HT1080 (cell line): ENCODE measurements around the gene PXDN. TPM values are rescaled to one million over a fixed set of nuclear protein-coding genes. Genes with fewer than 3 reads are reported as not detected.
"Not testable (repeated sequence)": the region's sequence is repeated elsewhere in the genome, so short reads cannot be mapped to it uniquely, and the experiment has no call there.

Source experiments
- DNase-seq: peaks from one replicate; pipeline ENCODE4 v3.0.0-alpha.2; 2015; ENCODE audit warnings: low read depth
- total RNA-seq: library from RNA; depleted of rRNA; stranded (reverse); fragments of >200 nt; shearing (Covaris generic); gene quantifications from 2 replicates; pipeline ENCODE4 v1.2.3, GENCODE V29; 2014

Gene PXDN
- total RNA-seq, 1 experiment from 2014 or later: 0.88 TPM

DNA sequence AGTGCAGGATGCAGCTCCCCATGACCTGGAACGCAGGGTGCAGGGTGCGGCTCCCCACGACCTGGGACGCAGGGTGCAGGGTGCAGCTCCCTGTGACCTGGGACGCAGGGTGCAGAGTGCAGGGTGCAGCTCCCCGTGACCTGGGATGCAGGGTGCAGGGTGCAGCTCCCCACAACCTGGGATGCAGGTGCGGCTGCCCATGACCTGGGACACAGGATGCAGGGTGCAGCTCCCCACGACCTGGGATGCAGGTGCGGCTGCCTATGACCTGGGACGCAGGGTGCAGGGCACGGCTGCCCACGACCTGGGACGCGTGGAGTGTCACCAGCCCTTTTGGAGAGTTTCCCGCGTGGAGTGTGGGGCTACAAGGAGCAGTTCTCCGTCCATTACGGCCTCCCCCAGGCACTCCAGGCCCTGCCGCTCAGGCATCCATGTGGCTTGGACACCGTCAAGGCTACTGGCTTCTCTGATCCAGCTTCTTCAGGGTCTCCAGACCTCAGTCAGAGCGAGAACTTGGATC lies 38.7 kb downstream of the PXDN start:
- no peak for DNase-seq

DNA sequence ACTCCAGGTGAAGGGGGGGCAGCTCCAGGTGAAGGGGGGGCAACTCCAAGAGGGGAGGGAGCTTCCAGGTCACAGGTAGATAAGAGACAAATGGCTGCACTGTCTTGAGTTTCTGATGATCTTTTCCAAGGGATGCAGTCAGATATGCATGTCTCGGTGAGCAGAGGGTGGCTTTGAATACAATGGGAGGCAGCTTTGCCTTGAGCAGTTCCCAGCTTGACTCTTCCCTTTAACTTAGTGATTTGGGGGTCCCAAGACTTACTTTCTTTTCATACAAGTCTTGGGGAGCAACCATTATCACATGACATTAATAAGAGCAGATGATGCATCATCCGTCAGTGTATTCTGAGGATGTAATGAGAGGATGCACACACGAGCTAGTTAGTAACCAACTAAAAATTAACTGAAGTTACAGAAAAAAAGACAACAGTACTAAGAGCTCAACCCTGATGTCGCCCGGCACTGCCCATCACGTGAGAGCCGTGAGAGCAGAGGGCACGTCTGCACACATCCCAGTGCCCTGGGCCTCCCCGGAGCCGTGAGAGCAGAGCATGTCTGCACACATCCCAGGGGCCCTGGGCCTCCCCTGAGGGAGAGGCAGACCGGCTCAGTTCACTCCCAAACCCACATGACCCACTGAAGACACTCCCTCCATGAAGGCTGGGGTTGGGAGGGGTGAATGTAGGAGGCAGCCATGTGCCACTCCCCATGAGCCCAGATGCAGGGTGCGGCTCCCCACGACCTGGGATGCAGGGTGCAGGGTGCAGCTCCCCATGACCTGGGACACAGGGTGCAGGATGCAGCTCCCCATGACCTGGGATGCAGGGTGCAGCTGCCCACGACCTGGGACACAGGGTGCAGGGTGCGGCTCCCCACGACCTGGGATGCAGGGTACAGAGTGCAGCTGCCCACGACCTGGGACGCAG lies 39.4 kb downstream of the PXDN start:
- DNase-seq: no peak

DNA sequence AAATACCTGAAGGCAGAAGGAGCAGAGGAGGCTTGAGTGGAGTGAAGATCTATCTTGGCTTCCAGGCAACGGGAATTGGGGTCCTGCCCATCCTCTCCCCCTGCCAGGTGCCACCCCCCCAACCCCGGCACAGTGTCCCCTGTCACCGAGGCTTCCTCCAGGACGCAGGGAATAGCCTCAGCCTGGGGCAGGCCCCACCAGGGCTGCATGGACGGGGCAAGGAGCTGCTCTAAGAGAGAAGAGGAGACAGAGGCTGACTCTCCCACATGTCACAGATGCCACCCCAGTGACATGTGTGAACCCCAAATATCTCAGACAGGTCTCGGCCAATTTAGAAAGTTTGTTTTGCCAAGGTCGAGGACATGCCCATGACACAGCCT lies 42.1 kb downstream of the PXDN start:
- DNase-seq: no peak

DNA sequence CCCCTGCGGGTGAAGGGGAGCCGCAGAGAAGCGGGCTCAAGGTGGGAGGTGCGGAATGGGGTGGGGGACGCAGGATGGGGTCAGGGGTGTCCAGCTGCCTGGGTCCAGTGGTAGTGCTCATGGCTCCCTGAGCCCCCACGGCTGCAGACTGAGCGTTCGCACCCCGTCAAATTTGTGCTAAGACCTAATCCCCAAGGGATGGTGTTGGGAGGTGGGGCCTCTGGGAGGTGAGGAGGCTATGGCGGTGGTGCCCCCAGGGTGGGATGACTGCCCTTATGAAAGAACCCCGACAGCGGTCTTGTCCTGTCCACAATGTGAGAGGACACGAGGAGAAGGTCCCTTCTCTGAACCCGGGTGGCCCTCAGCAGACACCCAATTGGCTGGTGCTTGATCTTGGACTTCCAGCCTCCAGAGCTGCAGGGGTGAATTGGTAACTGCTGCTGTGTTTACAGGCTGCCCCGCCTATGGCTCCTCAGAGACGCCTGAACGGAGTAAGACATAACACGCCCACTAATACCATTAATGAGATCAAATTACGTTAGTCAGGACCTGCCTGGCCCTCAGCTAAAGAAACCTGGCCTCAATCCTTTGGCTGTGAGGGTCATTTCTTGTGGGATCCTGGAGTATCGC lies 42.6 kb downstream of the PXDN start:
- no peak for DNase-seq

DNA sequence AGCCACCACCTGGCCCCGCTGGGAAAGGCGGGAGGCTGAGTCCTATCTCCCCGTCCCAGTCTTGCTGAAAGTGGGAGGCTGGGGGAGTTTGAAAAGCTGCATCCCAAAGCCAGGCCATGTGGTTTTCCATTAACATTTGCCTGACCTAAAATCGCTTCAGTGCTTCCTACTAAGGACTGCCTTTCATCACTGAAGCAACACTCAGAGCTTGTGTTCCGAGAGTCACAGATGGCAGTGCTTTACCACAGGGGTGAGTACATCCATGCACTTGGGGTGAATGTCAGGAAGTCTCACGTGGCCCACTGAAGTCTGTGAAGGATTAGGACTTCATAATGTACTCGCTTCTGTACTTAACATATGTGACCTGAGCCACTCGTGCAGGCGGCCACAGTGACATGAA lies 43.3 kb downstream of the PXDN start:
- DNase-seq: no peak

DNA sequence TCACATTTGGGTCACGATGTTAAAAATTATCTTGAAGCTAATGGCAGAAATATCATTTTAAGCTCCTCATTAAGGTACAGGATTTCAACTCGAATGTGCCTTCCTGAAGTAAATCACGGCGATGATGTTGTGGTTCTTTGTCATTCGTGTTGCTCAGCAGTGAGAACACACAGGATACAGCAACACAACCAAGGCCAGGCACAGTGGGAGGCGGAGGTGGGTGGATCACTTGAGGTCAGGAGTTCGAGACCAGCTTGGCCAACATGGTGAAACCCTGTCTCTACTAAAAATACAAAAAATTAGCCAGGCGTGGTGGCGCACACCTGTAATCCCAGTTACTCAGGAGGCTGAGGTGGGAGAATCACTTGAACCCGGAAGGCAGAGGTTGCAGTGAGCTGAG lies 43.9 kb downstream of the PXDN start:
- not testable (repeated sequence) for DNase-seq

DNA sequence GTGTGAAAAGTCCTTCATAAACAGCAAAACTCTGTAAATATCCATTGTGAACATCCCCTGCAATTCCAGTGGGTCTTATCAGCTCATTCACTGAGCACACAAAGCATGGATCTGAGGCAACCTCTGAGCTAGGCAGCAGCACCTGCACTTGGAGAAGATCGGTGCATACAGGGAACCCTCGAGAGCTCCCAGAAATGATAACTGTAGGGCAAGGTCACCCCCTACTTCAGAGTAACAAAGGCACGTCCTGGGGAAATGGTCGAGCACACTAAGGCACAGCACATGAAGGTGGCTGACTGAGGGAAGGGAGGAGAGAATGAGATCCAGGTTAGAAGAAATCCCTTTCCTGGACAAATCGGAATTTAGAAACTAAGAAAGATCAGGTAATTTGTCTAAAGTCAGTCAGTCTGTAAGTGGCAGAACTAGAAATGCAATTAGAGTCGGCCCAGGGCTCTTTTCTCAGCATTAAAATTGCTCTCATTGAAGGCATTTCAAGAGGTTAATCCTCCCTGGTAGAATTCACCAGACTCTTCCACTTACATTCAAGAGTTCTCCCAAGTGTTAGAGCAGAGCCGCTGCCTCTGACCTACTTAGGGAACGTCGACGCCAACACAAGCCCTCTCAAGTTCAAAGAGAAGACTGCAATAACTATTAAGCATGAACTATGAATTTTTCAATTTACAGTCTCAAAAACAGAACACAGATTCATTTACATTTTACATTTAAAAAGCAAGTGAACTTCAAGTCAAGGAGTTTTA lies 45.9 kb downstream of the PXDN start:
- no peak for DNase-seq

DNA sequence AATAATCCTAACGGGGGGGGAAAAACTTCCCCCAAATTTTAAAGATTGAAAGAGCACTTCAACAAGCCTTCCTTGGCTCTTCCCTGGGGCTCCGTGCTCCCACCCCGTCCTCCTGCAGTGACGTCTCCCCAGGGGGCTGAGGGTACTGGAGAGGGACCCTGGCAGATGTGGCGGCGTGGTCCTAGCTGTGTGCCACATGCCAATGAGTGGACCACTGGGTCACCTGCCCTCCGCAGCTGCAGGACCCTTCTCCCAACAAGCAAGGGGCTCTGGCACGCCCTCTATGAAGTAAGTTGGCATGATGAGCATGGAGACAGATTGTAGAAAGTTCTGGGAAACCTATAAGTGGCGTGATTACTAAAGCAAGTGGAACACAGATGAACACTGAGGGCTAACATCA lies 46.7 kb downstream of the PXDN start:
- no peak for DNase-seq

DNA sequence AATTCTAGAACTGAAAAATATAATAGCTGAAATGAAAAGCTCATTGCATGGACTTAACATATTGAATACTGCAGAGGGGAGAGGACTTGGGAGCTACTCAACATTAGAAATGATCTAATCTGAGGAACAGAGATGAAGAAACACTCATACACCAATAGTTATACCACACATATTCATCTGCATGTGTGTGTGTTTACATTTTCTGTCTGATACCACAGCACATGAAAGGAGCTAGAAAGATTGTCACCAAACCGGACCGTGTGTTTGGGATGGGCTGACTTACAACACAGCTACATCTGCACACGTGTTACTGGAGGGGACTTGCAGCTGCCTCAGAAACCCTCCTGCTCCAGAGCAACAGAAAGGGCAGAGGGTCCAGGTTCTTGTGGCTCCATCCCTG lies 47.8 kb downstream of the PXDN start:
- DNase-seq: no peak

DNA sequence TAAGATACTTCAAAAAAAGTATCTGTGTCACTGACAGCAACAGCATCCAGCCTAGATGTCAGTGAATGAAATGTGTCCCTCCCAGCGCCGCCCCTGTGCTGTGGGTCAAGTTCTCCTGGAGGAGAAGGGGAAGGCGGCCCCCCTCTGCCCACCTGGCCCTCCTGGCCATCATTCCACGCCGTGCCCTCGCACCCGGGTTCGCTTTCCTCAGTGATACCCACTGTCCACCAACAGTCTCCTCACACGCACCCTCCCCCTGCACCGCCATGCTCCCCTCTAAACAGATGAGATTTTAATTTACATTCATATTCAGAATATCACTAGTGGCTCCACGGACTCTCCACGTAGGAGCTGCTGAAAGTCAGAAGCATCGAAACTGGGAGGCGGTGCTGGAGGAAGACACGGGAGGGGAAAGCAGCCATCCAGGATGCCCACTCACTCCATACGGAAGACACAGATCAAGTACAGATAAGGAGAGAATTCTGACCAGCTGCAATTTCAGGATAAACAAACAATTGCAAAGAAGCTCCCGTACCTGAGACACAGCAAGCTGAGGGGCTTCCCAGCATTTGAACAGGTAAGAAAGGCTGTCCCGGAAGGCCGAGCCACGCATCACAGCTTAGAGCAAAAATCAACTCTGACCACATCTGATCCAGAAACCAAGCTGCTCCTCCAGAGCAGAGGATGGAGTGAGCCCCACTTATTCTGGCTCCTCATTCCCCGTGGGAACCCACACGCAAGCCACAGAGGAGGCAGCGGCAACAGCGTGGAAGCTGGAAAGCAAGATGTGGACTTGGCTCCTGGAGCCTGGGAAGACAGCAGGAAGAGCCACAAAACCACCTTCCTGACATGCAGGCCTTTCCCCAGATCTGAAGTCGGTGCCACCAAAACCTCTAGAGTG lies 49.7 kb downstream of the PXDN start:
- no peak for DNase-seq

DNA sequence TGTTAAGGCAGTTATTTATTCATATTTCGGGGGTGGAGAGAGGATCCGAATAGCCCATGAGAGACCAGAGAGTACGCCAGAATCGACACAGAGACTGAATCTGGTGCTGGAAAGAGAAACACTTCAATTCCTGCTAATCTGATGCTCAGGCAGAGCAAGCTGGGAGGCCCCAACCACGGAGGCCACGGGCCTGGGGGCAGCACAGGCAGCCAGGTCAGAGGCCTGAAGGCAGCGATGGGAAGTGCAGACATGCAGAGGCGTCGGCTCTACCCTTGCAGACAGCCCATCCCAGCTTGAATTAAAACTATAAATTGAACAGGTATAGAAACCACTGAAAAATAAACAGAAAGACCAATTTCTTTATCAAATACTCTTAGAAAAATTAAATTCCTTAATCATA lies 50.6 kb downstream of the PXDN start:
- DNase-seq: no peak

DNA sequence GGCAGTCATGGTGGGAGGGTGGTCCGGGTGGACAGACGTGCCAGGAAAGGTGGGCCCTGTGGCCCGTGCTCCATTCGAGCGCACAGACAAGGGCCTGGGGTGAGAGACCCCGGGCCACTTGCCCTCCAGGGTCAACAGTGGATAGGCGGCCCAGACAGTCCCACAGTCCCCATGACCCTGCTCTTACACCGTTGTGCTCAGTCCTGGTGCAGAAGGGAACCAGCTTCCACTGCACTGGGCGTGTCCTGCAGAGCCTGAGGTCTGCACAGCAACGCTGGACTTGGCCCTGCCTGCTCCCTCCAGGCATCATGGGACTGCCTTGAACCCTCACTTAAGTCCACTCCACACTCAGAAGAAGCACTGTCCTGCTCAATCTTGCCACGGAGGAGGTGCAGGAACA lies 52.0 kb downstream of the PXDN start:
- no peak for DNase-seq

DNA sequence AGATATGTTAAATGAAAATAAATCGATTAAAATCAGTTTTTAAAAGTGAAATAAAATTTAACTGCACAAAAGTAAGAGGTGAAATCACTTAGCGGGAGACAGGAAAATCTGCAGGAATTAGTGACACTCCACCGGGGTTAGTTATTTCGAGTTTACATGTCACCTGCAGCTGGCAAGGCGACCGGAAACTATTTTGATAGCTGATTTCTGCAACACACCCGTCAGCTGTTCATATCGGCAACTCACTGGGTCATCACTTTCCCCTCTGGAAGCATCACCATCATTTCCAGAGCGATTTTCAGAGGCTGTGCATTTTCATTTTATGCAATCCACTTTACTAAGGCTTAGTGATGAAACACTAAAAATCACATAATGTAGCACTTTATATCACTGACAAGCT lies 52.9 kb downstream of the PXDN start:
- DNase-seq: no peak

DNA sequence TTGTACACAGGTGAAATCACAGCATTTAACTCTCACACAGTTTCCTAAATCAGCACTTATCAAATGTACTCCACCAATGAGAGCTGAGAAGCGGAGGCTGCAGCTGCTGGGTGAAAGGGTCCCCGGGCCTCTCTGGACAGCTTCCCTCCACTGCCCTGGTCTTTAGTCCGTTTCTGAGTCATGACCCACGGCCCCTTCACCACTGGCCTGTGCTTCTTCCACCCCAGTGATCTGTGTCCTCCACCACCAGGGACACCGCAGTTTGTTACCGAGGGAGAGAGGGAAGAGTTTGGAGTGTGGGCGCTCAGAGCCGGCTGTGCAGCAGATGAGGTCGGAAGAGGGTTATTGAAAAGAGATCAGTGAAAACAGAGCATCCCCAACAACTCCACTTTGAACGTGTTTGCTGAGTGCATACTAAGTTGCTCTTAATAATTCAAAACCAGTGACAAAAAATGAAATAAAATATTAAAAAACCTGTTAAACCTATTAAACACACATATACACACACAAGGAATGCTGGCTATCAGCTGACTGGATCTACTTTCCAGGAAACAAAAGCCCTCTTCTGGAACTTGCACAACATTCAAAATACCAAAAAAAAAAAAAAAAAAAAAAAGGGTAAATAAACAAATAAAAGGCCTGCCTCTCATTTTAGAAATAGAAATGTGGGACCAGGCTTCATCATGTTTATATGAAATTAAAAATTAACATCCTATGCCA lies 54.1 kb downstream of the PXDN start:
- no peak for DNase-seq

DNA sequence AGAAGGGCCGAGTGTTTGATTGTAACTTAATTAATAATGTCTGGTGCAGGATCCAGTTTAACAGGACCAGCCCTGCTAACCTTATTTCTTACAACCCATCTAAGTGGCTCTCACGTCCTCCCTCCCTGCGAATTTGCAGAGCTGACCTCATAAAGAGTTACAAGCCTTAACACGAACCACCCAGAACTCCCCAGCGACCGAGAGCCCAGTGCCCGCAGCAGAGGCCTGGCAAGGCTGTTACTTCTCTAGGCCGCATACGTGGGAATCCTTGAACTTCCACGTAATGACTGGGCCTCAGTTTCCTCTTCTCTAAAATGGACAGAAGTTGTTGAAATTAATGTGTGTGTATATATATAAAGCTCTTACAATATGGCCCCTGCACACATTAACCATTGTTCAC lies 55.5 kb downstream of the PXDN start:
- DNase-seq: no peak

DNA sequence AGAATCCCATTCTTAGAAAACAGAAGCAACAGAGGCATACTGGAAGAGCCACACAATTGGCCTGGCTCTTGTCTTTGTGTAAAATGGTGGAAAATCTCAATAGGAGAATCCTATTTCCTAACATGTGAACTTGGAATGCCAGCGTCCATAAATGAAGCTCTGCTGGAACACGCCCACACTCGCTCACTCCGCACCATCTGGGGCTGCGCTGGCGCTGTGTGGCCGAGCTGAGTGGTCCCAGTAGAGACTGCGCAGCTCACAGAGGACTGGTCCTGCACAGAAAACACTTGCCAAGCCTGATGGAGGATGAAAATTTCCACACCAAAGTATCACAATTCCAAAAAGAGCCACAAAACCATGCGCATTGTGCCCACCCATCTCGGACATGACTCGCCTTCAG lies 56.2 kb downstream of the PXDN start:
- DNase-seq: no peak

DNA sequence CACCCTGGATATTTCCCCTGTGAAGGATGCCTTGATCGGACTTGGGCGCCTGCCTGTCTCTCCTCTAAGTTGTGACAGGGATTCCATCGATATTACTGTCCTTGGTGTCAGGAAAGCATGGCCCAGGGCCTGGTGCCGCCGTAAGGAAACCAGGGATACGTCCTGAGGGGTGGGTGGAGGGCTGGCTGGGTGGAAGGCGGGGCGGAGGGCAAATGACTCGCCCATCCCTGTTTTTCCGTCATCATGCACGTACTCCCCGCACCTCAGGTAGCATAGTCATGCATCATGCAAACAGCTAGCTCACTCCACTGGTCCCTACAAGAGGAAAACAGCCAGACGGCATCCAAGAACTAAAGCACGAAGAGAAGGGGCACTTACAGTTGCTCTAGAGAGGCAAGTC lies 57.1 kb downstream of the PXDN start:
- no peak for DNase-seq

DNA sequence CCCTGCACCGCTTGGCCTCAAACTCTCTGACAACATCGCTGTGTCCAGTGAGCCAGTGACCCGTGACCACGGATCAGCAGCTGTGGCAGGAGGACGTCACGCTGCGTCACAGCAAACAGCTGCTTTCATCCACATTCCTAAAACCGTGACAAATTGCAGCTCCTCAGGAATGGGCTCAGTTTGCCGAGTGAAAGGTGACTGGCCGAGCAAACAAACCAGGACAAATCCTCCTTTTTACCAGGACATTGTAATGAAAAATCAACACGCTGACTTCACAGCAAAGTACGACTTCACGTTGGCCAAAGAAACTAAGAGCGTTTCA lies 57.6 kb downstream of the PXDN start:
- DNase-seq: no peak

DNA sequence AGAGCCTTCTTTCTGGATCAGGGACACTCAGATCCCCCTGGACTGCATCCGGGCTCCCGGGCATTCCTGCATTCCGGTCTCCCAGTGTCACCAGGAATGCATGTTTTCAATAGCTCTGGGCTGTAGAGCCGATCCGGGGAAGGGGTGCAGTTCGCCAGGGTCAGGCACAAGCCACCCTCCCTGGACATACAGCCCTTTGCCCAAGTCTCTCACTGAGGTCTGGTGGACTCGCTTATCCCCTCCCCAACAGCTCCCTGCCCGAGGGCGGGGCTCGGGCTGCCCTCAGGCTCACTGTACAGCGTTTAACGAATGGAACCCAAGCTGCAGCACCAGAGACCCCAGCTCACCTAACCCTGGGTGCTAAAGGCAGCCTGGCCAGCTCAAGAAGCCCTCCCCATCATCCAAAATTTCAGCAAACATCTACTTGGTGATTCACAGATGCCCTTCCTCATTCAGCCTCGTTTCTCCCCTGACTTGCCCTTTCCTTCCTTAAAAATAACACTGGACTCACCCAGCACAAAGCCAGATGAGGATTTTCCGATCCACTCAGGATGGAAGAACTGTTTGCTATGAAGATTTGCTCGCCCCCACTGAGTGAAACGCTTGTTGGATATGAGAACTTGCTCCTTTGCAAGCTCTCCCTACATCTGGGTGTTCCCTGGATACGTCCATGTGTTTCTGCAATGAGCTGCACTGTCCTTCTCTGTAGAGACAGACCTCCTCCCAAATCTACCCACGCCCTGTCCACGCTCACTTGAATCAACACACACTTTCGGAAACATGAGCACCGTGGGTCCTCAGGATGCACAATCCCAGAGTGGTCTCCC lies 58.1 kb downstream of the PXDN start:
- no peak for DNase-seq
